NCI-H128 (cell line): Measurements from ENCODE around the gene FXYD7.
"Not testable (repeated sequence)": the region's sequence is repeated elsewhere in the genome, so short reads cannot be mapped to it uniquely, and the experiment has no call there.

Source experiments
- DNase-seq: peaks from one replicate; lab custom pipeline; 2025; ENCODE audit not compliant: unreplicated experiment; lab: John Stamatoyannopoulos, UW

FXYD7 gene

DNA sequence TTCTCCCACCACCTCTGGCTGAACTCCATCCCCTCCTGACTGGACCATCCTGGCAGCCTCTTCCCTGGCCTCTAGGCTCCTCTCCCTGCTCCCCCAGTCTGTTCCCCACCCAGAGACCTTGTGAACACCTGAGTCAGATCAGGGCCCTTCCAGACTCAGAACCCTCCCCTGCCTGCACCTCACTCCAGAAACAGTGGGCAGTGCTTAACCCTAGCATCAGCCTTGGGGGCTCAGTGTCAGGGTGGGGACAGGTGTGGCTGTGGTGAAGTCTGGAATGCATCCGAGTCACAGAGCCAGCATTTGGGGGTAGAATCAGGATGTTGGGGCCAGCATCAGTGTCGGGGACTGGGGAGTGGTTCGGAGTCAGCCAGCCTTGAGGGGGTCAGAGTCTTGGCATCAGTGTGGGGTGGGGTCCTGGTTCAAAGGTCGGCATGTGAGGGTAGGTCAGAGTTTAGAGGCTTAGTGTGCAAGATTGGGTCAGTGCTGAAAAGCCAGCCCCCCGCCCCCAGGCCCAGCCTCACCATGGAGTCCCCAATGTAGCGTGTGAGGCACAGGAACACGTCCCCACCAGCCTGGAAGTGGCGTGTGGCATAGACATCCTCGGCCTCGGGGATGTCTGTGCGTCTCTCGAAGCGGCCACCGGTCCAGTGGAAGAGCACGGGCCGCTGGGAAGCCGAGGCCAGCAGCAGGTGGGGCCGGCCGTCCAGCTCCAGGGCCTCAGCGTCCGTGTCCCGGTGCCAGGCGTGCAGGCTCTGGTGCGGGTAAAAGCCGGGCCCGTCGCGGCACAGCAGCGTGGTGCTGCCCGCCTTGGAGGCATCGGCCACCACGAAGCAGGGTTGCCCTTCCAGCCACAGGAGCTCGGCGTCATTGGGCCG is 17.1 kb upstream of the FXYD7 start:
- DNase-seq: no peak

DNA sequence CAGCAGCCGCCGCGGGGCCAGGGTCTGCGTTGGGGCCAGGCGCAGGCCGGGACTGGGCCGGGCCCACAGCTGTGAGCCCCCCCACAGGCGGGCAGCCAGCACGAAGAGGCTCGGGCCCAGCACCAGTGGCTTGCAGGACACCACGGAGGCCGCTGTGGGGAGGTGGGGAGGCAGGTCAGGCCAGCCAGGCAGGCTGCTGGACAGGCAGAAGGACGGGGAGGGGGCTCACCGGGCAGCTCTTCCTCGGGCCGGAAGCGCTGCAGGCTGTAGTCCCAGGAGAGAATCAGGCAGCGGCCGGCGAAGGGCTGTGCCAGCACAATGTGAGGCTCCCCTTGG is 16.5 kb upstream of the FXYD7 start:
- DNase-seq: no peak

DNA sequence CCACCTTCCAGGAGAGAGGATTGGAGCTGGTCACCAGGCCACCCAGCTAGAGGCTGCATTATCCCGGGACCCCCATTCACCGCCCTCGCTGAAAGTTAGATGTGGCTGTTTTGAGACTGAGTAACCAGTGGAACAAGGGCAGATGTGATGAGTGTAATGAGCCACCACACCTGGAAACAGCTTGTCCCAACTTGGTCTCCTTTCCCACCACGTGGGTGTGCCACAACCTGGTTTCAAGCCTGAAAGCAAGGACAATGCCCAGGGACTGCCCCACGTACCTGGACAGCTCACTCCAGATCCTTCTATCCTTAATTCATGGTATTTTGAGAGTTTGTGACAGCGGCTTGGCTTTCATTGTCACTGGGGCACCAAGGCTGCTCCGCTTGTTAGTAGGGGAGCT is 15.2 kb upstream of the FXYD7 start:
- no peak for DNase-seq

DNA sequence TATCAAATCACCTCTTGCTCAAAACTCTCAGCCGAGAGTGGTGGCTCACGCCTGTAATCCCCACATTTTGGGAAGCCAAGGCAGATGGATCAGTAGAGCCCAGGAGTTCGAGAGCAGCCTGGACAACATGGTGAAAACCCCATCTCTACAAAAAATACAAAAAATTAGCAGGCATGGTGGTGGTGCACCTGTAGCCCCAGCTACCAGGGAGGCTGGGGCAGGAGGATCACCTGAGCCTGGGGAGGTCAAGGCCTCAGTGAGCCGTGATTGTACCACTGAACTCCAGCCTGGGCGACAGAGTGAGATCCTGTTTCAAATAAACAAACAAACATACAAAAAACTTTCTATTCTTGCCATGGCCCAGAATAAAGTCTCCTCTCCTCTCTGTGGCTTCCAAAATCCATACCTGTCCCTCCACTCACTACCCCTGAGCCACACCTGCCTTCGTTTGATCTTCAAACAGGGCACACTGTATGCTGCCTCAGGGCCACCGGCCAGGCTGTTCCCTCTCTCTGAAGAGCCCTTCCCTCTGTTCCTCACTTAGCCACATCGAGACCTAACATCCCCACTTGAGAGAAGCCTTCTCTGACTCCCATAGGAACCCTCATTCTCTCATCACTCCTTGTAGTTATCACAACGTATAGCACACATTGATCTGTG is 14.5 kb upstream of the FXYD7 start:
- no peak for DNase-seq

DNA sequence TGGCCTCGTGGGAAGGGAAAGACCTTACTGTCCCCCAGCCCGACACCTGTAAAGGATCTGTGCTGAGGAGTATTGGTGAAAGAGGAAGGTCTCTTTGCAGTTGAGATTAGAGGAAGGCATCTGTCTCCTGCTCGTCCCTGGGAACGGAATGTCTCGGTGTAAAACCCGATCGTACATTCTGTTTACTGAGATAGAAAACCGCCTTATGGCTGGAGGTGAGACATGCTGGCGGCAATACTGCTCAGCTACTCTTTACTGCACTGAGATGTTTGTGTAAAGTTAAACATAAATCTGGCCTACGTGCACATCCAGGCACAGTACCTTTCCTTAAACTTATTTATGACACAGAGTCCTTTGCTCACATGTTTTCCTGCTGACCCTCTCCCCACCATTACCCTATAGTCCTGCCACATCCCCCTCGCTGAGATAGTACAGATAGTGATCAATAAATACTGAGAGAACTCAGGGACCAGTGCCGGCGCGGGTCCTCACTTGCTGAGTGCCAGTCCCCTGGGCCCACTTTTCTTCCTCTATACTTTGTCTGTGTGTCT is 13.3 kb upstream of the FXYD7 start:
- DNase-seq: not testable (repeated sequence)

DNA sequence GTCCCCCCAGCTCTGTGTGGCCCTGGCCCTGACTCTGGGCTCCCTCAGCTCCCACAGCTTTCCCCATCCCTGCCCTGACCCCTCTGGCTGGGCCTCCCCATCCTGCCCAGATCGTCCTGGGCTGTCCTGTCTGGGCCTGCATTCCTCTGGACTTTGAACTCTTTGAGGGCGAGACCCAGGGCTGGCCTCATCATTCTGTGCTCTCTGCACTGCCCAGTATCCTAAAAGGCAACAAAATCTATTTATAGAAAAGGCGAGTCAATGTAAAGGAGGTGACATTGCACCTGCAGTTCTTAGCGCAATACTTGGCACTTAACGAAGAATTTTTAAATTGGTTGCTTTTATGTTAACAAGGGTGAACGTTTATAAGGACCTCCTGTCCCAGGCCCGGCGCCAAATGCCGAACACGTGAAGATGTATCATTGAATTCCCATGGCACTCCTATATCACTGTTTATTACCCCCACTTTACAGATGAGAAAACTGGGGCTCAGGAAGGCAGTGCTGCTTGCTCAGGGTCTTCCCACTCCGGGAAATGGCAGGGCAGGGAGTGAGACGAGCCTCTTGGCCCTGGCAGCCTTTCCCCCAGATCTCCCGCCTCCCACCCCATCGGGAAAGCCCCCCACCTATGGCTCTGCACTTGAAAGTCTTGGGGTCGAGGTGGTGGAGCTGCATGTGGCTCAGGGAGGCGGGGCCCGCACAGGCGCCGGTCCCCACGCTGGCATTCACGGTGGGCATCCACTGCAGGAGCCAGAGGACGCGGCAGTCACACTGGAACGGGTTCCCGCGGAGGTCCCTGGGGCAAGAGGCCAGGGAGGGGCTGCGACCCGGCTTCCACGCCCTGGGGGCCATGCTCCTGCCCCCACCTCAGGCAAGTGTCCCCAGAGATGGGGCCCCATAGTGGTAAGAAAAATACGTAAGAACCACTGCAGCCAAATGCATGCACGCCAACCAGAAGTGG is 12.0 kb upstream of the FXYD7 start:
- no peak for DNase-seq

DNA sequence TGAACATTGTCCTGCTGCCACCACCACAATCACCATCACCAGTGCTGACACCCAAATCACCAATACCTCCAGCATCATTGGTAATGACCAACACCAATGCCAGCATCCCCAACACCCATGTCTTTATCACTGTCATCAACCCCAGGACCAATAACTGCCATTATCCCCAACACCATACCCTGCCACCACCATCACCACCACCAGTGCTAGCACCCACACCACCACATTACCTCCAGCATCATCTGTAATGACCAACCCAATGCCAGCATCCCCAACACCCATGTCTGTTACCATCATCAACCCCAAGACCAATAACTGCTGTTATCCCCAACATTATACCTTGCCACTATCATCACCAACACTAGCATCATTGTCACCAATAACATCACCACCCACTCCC is 10.8 kb upstream of the FXYD7 start:
- DNase-seq: no peak

DNA sequence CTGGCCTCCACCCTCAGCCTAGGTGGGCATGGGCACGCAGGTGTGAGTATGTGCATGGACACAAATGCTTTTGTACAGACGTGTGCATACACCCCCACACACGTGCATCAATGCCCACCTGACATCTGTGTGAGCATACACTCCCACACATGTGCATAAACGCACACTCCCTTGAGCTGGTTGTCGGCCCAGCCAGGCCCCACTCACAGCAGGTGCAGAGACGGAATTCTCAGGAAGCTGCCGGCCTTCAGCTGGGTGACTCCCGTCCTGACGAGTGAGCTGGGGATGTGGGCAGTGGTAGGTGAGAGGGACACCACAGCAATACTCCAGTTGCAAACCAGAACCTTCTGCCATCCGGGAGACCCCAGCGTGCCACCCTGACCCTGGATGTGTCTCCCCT is 9.2 kb upstream of the FXYD7 start:
- DNase-seq: no peak

DNA sequence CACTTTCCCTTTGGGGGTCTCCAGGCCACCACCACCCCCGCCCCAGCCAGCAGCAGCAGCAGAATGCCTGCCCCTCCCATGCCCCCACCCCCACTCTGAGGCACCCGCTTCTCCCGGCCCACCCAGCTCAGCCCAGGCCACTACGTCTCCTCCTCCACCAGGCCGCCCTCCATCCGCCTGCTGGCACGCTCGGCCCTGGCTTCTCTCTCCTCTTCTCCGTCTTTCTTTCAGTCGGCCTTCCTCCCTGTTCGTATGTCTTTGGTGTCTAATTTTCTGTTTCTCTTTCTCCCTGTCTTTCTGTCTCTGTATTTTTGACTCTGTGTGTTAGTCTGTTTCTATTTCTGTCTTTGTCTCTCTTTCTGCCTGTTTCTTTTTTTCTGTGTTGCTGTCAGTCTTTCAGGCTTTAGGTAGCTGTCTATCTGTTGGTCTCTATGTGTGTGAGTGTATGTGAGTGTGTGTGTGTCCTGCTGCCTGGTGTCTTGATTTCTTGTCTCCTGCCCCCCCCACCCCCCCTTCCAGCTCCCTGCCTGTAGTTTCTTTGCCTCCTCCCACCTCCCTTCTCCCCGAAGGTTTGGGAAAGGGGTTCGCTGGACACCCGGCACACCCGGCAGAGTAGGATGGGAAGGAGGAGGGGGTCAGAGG is 8.3 kb upstream of the FXYD7 start, which contains the start of gene LGI4:
Gene LGI4 (minus strand): TSS at position 459 of the 642 bp plus-strand sequence. CDS start 379 bp downstream, at position 80.
- DNase-seq: no peak

DNA sequence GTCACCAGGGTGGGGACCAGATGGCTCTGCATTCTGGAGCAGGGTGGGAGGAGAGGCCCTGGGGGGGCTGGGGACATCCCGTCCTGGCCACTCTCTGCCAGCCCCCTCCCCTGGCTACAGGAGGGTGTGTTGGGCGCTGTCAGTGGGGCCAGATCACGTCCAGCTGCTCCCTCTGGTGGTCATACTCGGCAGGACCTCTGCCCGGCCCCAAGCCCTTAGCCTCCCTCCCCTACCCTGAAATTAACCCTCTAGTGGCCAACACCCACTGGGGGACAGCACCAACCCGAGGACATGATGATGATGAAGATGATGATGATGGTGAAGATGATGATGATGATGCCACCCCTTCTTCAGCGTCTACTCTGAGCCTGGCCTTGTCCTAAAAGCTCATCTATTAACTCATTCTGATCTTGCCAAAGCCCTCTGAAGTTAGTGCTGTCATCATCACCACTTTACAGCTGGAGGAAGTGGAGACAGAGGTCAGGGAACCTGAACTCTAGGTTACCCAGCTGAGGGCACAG is 7.6 kb upstream of the FXYD7 start:
- no peak for DNase-seq

DNA sequence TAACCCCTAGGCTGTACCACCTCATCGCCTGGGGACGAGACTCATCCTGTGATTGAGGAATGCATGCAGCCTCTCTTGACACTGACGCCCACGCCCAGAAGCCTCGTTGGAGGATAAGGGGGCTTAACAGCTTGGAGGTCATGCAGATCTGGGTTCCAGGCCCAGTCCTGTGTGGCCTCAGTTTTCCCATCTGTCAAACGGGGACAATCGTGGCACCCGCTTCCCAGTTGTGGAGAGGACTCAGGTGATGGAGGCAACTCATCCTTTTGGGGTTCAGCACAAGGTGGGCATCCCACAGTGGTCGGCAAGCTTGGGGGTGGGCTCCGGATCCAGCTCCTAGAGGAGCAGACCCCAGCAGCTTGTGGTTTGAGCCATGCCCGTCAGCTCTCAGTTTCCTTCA is 6.8 kb upstream of the FXYD7 start:
- no peak for DNase-seq

DNA sequence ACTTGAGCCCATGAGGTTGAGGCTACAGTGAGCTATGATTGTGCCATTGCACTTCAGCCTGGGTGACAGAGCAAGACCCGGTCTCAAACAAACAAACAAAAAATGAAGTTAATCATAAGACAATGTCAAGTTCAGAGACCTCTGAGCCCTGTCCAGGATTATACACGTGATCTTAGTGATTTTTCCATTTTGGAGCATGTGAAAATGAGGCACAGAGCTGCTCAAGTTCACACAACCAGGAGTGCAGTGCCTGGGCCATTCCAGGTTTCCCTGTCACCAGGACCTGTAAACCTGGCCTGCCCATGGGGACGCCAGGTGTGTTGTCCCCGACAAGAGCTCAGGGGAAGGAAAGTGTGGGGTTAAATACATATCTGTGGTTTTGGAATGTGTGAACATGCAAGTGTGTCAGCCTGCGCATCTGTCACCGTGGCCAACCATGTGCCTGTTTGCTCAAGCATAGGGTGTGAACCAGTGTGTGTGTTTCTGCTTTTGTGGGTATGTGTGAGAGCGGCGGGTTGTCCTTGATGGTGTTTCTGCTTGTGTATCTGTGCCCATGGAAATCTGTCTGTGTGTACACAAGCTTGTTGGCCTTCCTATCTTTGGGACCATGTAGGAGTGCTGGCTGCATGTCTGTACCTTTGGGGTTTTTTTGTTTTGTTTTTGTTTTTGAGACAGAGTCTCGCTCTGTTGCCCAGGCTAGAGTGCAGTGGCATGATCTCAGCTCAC is 5.9 kb upstream of the FXYD7 start:
- DNase-seq: no peak

DNA sequence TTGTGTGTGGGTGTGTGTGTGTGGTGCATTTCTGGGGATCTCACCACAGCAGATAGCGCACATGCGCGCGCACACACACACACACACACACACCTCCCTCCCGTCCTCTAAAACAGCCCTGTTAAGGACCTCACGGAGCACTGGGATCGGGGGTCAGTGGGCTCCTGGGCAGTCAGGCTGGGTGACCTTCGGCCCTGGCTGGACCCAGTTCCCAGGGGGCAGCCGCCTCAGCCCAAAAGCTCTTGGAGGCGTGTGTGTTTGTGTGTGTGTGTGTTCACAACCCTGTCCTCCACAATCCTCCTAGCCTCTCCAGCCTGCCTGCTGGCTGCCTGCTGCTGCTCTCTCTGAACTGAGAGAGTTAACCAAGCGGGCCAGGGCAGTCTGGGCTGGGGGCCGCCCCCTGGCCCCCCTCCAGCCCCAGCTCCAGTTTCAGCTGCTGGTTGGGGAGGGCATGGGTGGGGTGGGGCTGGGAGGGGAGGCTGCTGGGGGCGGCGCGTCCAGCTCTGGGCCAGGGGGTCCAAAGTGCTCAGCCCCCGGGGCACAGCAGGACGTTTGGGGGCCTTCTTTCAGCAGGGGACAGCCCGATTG is 4.7 kb upstream of the FXYD7 start, which contains the start of gene FXYD1:
Gene FXYD1 (plus strand): TSS at position 520 of the 588 bp plus-strand sequence. CDS start 1,256 bp downstream, outside the sequence.
- no peak for DNase-seq

DNA sequence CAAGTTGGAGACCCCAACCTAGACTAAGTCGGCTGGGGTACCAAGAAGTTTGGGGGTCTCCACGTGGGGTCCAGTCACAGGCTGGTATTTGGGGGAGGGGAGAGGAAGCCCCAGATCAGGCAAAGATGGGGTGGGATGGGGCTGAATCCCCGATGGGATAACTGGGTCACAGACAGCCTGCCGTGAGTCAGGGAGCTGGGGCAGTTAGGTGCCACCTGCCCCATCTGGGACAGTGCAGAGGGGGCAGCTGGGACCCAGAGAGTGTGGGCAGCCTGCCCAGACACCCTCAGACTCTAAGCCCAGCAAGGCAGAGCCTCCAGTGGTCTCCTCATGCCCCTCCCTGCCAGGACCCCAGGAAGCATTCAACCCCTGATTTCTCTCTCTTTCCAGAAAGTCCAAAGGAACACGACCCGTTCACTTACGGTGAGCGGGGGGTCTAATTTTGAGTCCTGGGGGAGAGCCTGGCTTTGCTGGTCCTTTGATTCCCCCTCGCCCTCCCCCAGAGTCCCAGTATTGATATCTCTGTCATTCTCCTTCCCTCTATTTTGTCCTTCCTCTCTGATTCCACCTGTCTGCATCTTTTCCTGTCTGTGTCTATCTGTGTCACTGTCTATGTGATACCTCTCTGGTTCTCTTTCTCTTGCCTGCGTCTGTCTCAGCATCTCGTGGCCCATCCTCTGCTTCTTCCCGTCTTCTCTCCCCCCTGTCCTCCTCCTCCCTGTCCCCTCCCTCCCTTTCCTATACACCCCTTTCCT is 2.7 kb upstream of the FXYD7 start:
- DNase-seq: no peak

DNA sequence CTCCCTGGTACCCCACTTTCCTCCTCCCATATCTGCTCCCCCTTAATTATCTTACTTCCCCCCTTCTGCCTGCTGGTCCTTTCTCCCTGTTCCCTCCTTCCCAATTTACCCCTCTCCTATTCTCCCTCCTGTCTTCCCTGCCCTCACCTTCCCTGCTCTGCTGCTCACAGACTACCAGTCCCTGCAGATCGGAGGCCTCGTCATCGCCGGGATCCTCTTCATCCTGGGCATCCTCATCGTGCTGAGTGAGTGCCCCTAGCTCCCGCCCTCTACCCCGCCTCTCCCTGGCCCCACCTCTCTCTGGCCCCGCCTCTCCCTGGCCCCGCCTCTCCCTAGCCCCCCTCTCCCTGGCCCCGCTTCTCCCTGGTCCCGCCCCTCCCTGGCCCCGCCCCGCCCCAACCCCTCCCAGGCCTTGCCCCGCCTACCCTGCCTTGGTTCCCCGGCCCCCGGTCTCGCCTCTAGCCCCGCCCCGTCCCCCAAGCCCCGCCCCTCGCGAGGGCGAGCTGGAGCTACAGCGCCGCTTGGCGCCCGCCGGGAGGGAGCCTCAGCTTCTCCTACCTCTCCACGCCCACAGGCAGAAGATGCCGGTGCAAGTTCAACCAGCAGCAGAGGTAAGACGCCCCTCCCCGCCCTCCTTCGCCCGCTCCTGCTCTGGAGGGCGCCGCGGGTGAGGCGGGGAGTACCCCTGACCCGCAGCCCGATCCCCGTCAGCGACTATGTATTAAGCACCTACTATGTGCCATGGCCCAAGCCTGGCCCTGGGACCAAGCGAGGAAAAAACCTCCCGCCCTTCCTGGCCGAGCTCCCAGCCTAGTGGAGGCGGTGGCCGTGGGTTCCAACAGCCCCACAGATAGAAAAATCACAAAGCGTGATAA is 1.9 kb upstream of the FXYD7 start:
- no peak for DNase-seq

DNA sequence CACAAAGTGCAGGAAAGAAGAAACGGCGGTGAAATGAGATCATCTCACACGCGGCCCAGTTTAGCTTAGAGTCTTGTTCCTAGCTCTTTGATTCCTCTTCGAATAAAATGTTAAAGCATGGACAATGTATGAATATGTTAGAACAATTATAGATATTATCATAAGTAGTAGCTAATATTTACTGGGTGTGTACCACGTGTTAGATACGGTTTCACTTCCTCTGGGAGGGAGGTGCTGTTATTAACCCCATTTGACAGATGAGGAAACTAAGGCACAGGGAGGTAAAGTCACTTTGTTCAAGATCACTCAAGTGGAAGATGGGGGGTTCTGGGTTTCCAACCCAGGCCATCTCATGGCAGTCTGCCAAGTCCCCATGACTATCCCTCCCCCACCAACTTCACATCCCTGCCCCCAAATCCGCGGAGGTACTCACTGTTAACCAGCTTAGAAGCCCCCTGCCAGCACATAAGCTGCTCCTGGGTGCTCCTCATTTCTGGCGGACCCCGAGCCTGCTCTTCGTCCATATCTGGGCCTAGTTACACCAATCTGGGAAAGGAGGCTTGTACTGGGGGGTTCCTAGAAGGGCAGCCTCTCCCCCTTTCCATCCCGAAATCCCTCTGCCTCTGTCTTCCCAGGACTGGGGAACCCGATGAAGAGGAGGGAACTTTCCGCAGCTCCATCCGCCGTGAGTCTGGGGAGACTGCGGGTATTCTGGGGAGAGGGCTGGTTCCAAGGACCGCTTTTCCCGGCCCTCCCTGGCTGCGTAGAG is 1.0 kb upstream of the FXYD7 start:
- no peak for DNase-seq
